ENCODE results near the gene PTPN11. TPM values are rescaled to one million over a fixed set of nuclear protein-coding genes. Genes with fewer than 3 reads are reported as not detected.

The PTPN11 gene
- total and polyA plus RNA-seq, 2 donors (not counting 1 experiment from before 2014, with no cell fraction given): 126 to 129 TPM

- TF ChIP-seq, protein P1, sequence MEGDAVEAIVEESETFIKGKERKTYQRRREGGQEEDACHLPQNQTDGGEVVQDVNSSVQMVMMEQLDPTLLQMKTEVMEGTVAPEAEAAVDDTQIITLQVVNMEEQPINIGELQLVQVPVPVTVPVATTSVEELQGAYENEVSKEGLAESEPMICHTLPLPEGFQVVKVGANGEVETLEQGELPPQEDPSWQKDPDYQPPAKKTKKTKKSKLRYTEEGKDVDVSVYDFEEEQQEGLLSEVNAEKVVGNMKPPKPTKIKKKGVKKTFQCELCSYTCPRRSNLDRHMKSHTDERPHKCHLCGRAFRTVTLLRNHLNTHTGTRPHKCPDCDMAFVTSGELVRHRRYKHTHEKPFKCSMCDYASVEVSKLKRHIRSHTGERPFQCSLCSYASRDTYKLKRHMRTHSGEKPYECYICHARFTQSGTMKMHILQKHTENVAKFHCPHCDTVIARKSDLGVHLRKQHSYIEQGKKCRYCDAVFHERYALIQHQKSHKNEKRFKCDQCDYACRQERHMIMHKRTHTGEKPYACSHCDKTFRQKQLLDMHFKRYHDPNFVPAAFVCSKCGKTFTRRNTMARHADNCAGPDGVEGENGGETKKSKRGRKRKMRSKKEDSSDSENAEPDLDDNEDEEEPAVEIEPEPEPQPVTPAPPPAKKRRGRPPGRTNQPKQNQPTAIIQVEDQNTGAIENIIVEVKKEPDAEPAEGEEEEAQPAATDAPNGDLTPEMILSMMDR (conservative IDR thresholded peaks at IDR 0.05 in 1 of 2, IDR thresholded peaks at IDR 0.05 in 1 of 2; ENCODE audit: low read depth in 1 of 2, low read length in 2 of 2): no peak
- no peak for TF ChIP-seq EZH2 (IDR thresholded peaks at IDR 0.05; ENCODE audit: low read length, missing control alignments)
- H3K4me3 ChIP-seq (replicated peaks in 1 of 4; ENCODE audit: control extremely low read depth in 1 of 4, insufficient read depth in 1 of 4, low read depth in 3 of 4, low read length in 4 of 4): no peak overlapping the region
- peaks cover 69% of the 10 kb centered on the region for H3K79me2 ChIP-seq (ENCODE audit: control insufficient read depth, insufficient read depth, low read length)
- no peak overlapping the region for H3K4me2 ChIP-seq (ENCODE audit: extremely low read depth, insufficient read depth, low read length)
- no peak overlapping the region for H3K27ac ChIP-seq (ENCODE audit: insufficient read depth, low read length)
- H3K4me1 ChIP-seq (ENCODE audit: control insufficient read depth, extremely low read depth, insufficient read depth, low read length): peaks cover 4% of the 10 kb centered on the region
- no peaks in the 10 kb centered on the region for H4K20me1 ChIP-seq (ENCODE audit: control insufficient read depth, extremely low read depth, insufficient read depth, low read length)
- H3K36me3 ChIP-seq (ENCODE audit: control insufficient read depth, insufficient read depth, low read length): no peaks in the 10 kb centered on the region
- no peak overlapping the region for H3K9ac ChIP-seq (ENCODE audit: insufficient read depth, low read length)
- H3K9me3 ChIP-seq (ENCODE audit: control insufficient read depth, insufficient read depth, low read depth, low read length): no peaks in the 10 kb centered on the region
- no peak for DNase-seq (ENCODE audit: low read depth in 2 of 2)
- H2AFZ ChIP-seq (ENCODE audit: low read length): no peak overlapping the region
- H3K27me3 ChIP-seq (ENCODE audit: control insufficient read depth, insufficient read depth, low read length): no peaks in the 10 kb centered on the region
These were observed 2.6 kb downstream of the PTPN11 start for GRCh38 chr12:112421363-112421762.

GRCh38 chr12:112422531-112422930, 3.8 kb downstream of the PTPN11 start:
- peak overlapping the region; percentile 32 for H3K4me2 ChIP-seq (ENCODE audit: extremely low read depth, insufficient read depth, low read length)
- H3K4me1 ChIP-seq (ENCODE audit: control insufficient read depth, extremely low read depth, insufficient read depth, low read length): peaks cover 4% of the 10 kb centered on the region
- peaks cover 76% of the 10 kb centered on the region for H3K79me2 ChIP-seq (ENCODE audit: control insufficient read depth, insufficient read depth, low read length)
- no peak overlapping the region for H3K27ac ChIP-seq (ENCODE audit: insufficient read depth, low read length)
- no peak overlapping the region for H3K9ac ChIP-seq (ENCODE audit: insufficient read depth, low read length)
- H3K9me3 ChIP-seq (ENCODE audit: control insufficient read depth, insufficient read depth, low read depth, low read length): no peaks in the 10 kb centered on the region
- no peaks in the 10 kb centered on the region for H3K27me3 ChIP-seq (ENCODE audit: control insufficient read depth, insufficient read depth, low read length)
- DNase-seq (ENCODE audit: low read depth in 2 of 2): peak in 1 of 2 donors; percentile 40
- no peak for TF ChIP-seq EZH2 (IDR thresholded peaks at IDR 0.05; ENCODE audit: low read length, missing control alignments)
- H4K20me1 ChIP-seq (ENCODE audit: control insufficient read depth, extremely low read depth, insufficient read depth, low read length): no peaks in the 10 kb centered on the region
- no peak overlapping the region for H3K4me3 ChIP-seq (replicated peaks in 1 of 4; ENCODE audit: control extremely low read depth in 1 of 4, insufficient read depth in 1 of 4, low read depth in 3 of 4, low read length in 4 of 4)
- no peak overlapping the region for H2AFZ ChIP-seq (ENCODE audit: low read length)
- H3K36me3 ChIP-seq (ENCODE audit: control insufficient read depth, insufficient read depth, low read length): no peaks in the 10 kb centered on the region

GRCh38 chr12:112424126-112424525, 5.4 kb downstream of the PTPN11 start:
- no peaks in the 10 kb centered on the region for H3K9me3 ChIP-seq (ENCODE audit: control insufficient read depth, insufficient read depth, low read depth, low read length)
- no peaks in the 10 kb centered on the region for H3K36me3 ChIP-seq (ENCODE audit: control insufficient read depth, insufficient read depth, low read length)
- H3K27ac ChIP-seq (ENCODE audit: insufficient read depth, low read length): no peak overlapping the region
- peaks cover 4% of the 10 kb centered on the region for H3K4me1 ChIP-seq (ENCODE audit: control insufficient read depth, extremely low read depth, insufficient read depth, low read length)
- no peak overlapping the region for H3K4me3 ChIP-seq (replicated peaks in 1 of 4; ENCODE audit: control extremely low read depth in 1 of 4, insufficient read depth in 1 of 4, low read depth in 3 of 4, low read length in 4 of 4)
- H2AFZ ChIP-seq (ENCODE audit: low read length): no peak overlapping the region
- no peak overlapping the region for H3K4me2 ChIP-seq (ENCODE audit: extremely low read depth, insufficient read depth, low read length)
- DNase-seq (ENCODE audit: low read depth in 2 of 2): no peak
- H4K20me1 ChIP-seq (ENCODE audit: control insufficient read depth, extremely low read depth, insufficient read depth, low read length): no peaks in the 10 kb centered on the region
- no peaks in the 10 kb centered on the region for H3K27me3 ChIP-seq (ENCODE audit: control insufficient read depth, insufficient read depth, low read length)
- no peak for TF ChIP-seq EZH2 (IDR thresholded peaks at IDR 0.05; ENCODE audit: low read length, missing control alignments)
- TF ChIP-seq, protein P1 (conservative IDR thresholded peaks at IDR 0.05 in 1 of 2, IDR thresholded peaks at IDR 0.05 in 1 of 2; ENCODE audit: low read depth in 1 of 2, low read length in 2 of 2): no peak
- H3K79me2 ChIP-seq (ENCODE audit: control insufficient read depth, insufficient read depth, low read length): peaks cover 88% of the 10 kb centered on the region
- H3K9ac ChIP-seq (ENCODE audit: insufficient read depth, low read length): no peak overlapping the region

Data from fibroblast of lung (primary cell).